ENCODE measurements around the gene TBC1D13. TPM values are rescaled to one million over a fixed set of nuclear protein-coding genes. Genes with fewer than 3 reads are reported as not detected.

Gene TBC1D13
- total RNA-seq (2022; extraction: Qiagen RNA extraction) = 20.7 to 24.8 TPM (median 21.3 TPM) in 5 replicates

DNA sequence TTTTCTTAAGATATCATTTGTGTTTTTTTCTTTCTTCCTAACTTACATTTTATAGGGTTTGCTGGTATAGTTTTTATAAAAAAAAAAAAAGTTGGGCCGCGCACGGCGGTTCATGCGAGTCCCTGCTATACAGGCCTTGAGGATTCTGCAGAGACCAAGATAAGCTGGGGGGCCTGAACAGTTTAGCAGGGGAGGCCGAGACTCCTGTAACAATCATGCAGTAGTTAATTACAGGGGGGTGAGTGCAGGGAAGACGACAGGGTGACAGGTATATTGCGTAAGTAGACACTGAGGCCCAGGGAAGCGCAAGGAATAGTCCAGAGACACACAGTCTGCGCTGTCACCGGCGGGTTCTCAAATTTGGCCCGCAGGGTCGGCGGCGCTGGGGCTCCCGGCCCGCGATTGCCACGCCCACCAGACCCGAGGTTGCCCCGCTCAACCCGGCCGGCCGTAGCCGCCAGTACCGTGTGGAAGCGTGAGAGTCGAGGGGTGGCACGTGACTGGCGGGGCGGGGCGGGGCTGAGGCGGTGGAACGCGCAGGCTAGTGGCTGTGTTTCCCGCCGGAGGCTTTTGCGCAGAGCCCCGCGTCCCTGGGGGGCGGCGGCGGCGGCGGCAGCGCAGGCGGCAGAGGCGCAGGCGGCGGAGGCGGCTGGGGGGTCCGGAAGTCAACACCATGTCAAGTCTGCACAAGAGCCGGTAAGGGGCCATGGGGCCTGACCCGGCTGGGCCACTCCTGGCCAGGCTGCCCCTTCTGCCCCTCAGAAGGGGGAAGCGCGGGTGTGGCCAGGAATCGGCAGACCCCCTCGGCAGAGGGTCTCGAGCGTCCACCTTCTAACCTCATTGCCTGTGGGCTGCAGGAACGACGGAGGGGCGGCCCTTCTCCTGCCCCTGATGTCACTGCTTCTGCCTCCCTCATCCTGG is at the start of gene TBC1D13:
TBC1D13 (plus strand) TSS at position 573 of the 921 bp plus-strand sequence; CDS start at position 674, 101 bp downstream.

DNA sequence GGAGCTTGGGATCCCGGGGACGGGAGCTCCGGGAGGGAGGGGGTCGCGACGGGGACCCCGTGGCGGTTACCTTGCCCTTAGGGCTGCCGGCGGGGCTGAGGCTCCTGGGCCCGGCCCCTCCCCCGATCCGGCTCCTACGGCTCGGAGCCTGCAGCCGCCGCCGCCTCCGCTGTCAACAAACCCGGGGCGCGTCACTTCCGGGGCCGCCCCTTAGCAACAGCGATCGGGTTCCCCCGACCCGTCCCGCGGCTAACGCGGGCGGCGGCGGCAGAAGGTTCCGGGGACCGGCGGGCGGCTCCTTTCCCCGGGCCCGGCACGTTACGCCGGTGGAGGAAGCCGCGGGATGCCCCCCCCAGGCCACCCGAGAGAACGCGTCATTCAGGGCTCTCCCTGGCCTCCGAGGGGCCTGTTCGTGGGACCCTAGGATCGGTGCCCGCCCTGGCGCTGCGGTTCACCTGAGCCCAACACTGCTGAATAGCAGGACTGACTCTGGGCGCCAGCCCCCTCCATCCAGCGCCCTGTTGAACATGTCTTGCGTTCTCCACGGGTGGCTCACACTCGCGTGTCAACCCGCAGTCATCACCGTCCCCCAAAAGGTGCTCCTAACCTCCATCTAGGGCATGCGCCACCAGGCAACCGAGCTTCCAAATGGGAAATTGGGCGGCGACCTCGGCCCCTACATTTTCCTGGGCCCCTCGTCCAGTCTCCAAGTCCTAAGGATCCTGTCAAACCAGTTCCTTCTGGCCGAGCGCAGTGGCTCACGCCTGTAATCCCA is 15.1 kb upstream of the TBC1D13 start, which contains the start of gene ZER1:
ZER1 (minus strand) TSS at position 183 of the 775 bp plus-strand sequence. CDS start 16,362 bp downstream, outside the sequence.

DNA sequence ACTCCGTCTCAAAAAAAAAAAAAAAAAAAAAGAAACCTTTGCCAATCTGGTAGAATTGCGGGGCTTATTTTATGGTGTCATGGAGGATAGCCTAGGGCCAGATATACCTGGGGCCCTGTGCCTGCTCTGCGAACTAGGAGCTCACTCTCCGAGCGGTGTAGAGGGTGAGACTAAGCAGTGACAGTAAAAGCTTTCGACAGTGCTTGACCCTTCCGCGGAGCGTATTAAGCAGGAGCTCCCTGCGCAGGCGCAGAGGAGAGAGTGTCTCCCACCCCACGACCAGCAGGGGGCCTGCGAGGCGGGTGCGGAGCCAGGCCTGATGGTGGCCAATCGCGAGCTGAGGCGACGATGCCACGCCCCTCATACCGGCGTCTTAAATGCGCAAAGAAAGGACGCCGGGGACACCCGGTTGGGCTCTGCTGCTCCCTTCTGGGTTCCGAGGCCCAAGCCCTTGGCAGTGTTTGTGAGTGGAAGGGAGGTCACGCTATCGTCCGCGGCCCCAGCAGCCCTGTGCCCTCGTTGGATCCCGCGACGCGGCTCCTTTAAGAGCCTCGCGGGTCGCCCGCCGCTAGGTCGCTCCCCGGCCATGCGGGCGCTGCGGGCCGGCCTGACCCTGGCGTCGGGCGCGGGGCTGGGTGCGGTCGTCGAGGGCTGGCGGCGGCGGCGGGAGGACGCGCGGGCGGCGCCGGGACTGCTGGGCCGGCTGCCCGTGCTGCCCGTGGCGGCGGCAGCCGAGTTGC is 31.2 kb downstream of the TBC1D13 start, which contains the start of gene ENDOG:
ENDOG (plus strand) TSS at position 402 of the 740 bp plus-strand sequence; CDS start at position 587, 185 bp downstream.

DNA sequence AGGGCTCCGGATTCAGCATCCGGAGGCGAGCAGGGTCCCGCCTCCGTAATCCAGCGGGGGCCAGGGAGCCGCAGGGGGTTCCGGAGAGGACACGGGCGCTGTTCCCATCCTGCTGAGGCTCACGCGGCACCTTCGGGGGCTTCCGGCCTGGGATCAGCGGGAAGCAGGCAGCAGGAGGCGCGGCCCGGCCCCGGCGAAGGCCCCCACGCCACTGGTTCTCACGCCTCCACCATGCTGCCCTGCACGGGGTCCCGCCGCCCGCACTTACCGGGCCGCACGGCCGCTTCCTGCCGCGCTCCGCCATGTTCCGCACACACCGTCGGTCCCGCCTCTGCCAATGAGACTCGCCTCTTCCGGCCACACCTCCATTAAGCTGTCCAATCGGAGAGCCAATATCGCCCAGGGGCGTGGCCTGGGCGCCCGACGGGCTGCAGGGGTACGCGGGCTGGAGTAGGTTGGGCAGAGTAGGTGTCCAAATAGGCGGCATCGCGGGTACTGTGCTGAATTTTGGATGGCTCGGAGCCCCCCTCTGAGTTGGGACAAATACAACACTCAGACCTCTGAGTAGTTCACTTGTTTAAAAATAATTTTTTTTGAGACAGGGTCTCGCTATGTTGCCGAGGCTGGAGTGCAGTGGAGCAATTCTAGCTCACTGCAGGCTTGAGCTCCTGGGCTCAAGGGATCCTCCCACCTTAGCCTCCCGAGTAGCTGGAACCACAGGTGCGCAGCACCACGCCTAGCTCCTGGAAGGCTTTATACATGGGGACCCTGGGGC is 42.6 kb downstream of the TBC1D13 start, which contains the start of gene SPOUT1:
SPOUT1 (minus strand) TSS at position 318 of the 775 bp plus-strand sequence; CDS start at position 304, 14 bp downstream.

Other genes starting within 250 kb of the TBC1D13 start
- gene SPTAN1, start 234.7 kb upstream of the TBC1D13 start, total RNA-seq (2022; extraction: Qiagen RNA extraction) = 143 to 155 TPM (median 151 TPM) in 5 replicates
- 101 to 138 TPM (median 132 TPM) in 5 replicates for gene DYNC2I2, start 130.4 kb upstream of the TBC1D13 start, total RNA-seq (2022; extraction: Qiagen RNA extraction)
- gene SET, start 98.0 kb upstream of the TBC1D13 start, total RNA-seq (2022; extraction: Qiagen RNA extraction) = 367 to 533 TPM (median 408 TPM) in 5 replicates
- 14.4 to 17.5 TPM (median 16.3 TPM) in 5 replicates for gene PKN3, start 84.8 kb upstream of the TBC1D13 start, total RNA-seq (2022; extraction: Qiagen RNA extraction)
- 66.7 to 93.4 TPM (median 90.6 TPM) in 5 replicates for gene ZDHHC12, start 63.1 kb upstream of the TBC1D13 start, total RNA-seq (2022; extraction: Qiagen RNA extraction)
- 14.0 to 15.9 TPM (median 15.1 TPM) in 5 replicates for gene ZER1, start 15.3 kb upstream of the TBC1D13 start, total RNA-seq (2022; extraction: Qiagen RNA extraction)
- gene ENDOG, start 31.2 kb downstream of the TBC1D13 start, total RNA-seq (2022; extraction: Qiagen RNA extraction) = 16.0 to 34.5 TPM (median 34.2 TPM) in 5 replicates
- gene SPOUT1, start 42.5 kb downstream of the TBC1D13 start, total RNA-seq (2022; extraction: Qiagen RNA extraction) = 22.0 to 47.4 TPM (median 45.3 TPM) in 5 replicates
- 10.0 to 13.9 TPM (median 13.5 TPM) in 5 replicates for gene KYAT1, start 94.7 kb downstream of the TBC1D13 start, total RNA-seq (2022; extraction: Qiagen RNA extraction)
- 114 to 133 TPM (median 130 TPM) in 5 replicates for gene LRRC8A, start 94.9 kb downstream of the TBC1D13 start, total RNA-seq (2022; extraction: Qiagen RNA extraction)
- gene PHYHD1, start 133.7 kb downstream of the TBC1D13 start, total RNA-seq (2022; extraction: Qiagen RNA extraction) = 0.22 to 0.27 TPM (median 0.24 TPM) in 4 of 5 replicates, not detected in the other
- gene DOLK, start 160.3 kb downstream of the TBC1D13 start, total RNA-seq (2022; extraction: Qiagen RNA extraction) = 38.2 to 39.9 TPM (median 39.7 TPM) in 5 replicates
- 38.4 to 46.2 TPM (median 40.7 TPM) in 5 replicates for gene NUP188, start 160.4 kb downstream of the TBC1D13 start, total RNA-seq (2022; extraction: Qiagen RNA extraction)
- 38.6 to 51.7 TPM (median 47.6 TPM) in 5 replicates for gene SH3GLB2, start 241.1 kb downstream of the TBC1D13 start, total RNA-seq (2022; extraction: Qiagen RNA extraction)
- 12.9 to 17.6 TPM (median 15.6 TPM) in 5 replicates for gene MIGA2, start 249.4 kb downstream of the TBC1D13 start, total RNA-seq (2022; extraction: Qiagen RNA extraction)